GM13977 (cell line): ENCODE measurements around the gene PTGER2.

Experiments used
- DNase-seq: peaks from one replicate; pipeline ENCODE4 v3.0.0; 2012; ENCODE audit warnings: low spot score
- in situ Hi-C: fragments of 300-500 bp; cut with MboI; formaldehyde crosslinking; loops from one replicate; pipeline ENCODE4 v1.12.0; 2022; ENCODE audit warnings: low sequenced_read_pairs, low pct_unique_long_range_greater_than_20kb, mixed read lengths, inconsistent platforms; ENCODE audit not compliant: unreplicated experiment
- TF ChIP-seq, protein P1 (sequence below): IDR thresholded peaks from 2 replicates; pipeline ENCODE4 v1.5.1; 2012; ENCODE audit warnings: mild to moderate bottlenecking, control low read depth; ENCODE audit not compliant: insufficient read depth; ENCODE audit errors: extremely low read depth, missing control alignments

PTGER2 gene

DNA sequence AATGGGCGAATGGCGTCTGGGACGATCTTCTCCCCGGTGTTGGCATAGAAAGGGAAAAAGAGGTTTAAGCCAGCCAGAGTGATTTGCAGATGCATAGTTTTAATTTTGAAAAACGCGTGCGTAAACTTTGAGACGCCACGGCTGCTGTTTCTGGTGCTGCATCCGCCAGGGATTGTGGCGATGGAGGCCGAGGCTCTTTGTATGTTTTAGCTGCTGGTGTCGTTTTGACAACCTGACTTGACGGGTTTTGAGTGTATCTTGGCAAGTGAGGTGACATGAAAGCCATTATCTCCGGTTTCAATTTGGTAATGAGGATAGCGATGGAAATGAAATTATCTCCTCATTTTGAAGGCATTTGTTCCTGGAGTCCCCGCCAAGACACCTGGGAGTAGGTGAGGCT, 45.0 kb upstream of the PTGER2 start:
- TF ChIP-seq, protein P1, sequence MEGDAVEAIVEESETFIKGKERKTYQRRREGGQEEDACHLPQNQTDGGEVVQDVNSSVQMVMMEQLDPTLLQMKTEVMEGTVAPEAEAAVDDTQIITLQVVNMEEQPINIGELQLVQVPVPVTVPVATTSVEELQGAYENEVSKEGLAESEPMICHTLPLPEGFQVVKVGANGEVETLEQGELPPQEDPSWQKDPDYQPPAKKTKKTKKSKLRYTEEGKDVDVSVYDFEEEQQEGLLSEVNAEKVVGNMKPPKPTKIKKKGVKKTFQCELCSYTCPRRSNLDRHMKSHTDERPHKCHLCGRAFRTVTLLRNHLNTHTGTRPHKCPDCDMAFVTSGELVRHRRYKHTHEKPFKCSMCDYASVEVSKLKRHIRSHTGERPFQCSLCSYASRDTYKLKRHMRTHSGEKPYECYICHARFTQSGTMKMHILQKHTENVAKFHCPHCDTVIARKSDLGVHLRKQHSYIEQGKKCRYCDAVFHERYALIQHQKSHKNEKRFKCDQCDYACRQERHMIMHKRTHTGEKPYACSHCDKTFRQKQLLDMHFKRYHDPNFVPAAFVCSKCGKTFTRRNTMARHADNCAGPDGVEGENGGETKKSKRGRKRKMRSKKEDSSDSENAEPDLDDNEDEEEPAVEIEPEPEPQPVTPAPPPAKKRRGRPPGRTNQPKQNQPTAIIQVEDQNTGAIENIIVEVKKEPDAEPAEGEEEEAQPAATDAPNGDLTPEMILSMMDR, result no peak
- DNase-seq, result no peak
- in situ Hi-C loops, result no loop called here

DNA sequence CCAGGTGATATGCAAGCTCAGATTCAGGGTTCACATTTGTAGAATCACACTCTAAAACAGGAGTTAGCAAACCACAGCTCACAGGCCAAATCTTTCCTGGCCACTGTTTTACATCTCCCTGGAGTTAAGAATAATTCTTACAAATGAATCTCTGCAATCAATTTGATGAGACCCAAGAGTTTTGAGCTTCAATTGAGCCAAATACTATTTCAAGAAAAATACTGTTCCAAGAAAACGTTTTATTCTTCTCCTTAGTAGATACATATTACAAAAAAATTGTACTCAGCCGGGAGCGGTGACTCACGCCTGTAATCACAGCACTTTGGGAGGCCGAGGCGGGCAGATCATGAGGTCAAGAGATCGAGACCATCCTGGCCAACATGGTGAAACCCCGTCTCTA, 44.1 kb upstream of the PTGER2 start:
- in situ Hi-C loops, result no loop called here
- TF ChIP-seq, protein P1, result no peak
- no peak for DNase-seq

DNA sequence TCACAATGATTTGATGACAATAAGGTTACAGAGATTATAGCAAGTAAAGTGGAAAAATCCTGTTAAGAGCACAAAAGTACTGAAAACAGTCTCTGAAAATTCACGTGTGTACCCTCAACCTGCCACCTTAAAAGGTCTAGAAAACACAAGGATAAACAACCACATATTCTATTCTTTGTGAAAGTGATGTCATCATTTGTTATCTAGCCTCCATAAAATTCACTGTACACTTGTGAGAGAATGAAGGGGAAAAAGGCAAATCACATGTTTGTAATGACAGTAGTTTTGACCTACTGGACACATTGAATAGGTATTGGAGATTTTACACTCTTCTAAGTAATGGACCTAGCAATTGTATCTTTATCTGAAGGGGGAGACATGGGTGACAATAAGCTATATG, 42.6 kb upstream of the PTGER2 start:
- TF ChIP-seq, protein P1, result no peak
- no peak for DNase-seq
- in situ Hi-C loops, result no loop called here

DNA sequence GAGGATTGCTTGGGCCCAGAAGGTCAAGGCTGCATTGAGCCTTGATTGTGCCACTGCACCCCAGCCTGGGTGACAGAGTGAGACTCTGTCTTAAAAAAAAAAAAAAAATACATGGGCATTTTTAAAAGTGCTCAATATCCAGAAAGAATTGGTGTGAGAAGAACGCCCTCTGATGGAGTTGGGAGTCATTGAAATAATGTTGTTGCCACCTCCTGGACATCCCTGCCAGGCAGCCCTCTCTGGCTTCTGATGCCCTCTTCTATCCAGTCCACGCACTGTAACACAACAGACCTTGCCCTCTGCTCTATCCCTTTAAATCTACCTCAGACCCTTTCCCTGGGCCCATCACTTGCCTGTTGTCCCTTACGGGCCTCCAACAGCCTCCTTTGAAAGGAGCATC, 41.7 kb upstream of the PTGER2 start:
- TF ChIP-seq, protein P1, result peak; percentile 34
- peak; percentile 33 for DNase-seq
- in situ Hi-C loops, result no loop called here

DNA sequence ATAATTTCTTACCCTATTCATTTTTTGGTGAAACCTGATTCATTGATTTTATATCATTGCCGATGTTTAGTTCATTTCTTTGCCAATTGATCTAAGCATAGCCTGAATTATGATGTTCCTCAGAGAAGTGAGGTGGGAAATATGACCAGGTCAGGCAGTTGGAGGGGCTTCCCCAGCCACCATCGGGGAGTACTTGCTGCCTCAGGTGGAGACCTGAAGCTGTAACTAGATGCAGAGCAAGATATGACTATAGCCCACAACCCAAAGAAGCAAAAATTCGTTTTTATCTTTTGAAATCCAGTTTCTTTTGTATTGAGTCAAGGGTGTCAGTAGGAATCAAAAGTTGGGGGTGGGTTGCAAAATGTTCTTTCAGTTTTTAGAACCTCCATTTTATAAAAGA, 38.7 kb upstream of the PTGER2 start:
- no peak for DNase-seq
- in situ Hi-C loops, result no loop called here
- TF ChIP-seq, protein P1, result no peak

DNA sequence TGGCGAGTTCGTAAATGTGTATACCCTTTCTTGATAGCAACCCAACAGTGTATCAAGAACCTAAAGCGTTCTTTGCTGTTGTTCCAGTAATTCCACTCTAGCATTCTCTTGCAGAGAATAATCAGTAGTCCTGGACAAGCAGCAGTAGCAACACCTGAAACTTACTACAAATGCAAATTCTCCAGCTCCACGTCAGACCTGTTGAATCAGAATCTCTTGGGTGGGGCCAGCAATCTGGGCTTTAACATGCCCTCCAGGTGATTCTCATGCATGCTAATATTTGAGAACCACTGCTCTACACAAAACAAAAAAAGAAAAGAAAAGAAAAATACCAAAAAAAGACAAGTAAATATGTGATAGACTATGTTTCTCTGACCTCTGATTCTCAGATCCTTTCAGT, 36.6 kb upstream of the PTGER2 start:
- TF ChIP-seq, protein P1, result no peak
- in situ Hi-C loops, result no loop called here
- no peak for DNase-seq

DNA sequence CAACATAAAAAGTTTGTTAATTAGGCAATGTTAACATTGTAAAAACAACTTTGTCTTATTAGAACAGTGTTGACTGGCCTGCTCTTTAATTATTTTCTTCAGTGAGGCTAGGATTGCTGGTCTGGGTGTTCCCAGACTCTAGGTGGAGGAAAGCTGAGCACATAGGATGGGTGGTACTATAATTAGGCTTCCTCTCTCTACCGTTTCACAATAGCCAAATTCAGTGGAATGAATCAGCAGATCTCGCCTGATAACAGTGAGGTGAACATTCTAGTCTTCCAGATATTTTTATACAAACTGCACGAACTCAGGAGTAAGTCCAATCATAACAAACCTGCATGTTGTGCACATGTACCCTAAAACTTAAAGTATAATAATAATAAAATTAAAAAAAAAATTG, 34.7 kb upstream of the PTGER2 start:
- TF ChIP-seq, protein P1, result no peak
- in situ Hi-C loops, result no loop called here

More for the DNA sequence above, 34.7 kb upstream of the PTGER2 start:
- DNase-seq, result no peak
